DMS153 (cell line): ENCODE results near the gene GAS1.
A peak's percentile ranks its signal among the peaks of the same experiment; 100 is the strongest.

ENCODE experiments used
- DNase-seq: peaks from one replicate; lab custom pipeline; 2025; lab: John Stamatoyannopoulos, UW

GAS1 gene, protein sequence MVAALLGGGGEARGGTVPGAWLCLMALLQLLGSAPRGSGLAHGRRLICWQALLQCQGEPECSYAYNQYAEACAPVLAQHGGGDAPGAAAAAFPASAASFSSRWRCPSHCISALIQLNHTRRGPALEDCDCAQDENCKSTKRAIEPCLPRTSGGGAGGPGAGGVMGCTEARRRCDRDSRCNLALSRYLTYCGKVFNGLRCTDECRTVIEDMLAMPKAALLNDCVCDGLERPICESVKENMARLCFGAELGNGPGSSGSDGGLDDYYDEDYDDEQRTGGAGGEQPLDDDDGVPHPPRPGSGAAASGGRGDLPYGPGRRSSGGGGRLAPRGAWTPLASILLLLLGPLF

GRCh38 chr9:86947146-86948073 is at the start of gene GAS1:
Gene GAS1 (minus strand): TSS chr9:86947506. CDS start chr9:86946779, 727 bp downstream.
- DNase-seq: peak; percentile 46

DNA sequence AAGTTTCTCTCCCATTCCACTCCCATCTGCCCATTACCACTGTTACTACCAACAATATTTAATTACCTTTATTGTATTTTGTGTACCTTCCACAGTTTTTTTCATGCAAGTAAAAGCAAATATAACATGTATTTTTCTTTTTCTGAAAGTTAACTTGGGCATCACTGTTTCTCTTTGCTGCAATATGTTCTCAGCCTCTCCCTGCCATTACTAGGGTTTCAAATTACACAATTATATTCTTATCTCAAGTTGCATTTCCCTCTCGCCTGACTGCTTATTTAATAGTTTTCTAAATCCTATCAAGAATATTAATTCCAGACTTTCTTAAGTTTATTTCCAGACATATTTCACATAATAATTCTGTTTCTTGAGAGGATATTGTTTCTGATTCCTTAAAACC is 46.9 kb upstream of the GAS1 start:
- no peak for DNase-seq

- DNase-seq: no peak
Observed at GRCh38 chr9:86993830-86994229, 46.5 kb upstream of the GAS1 start.

GRCh38 chr9:86991077-86991476 is 43.8 kb upstream of the GAS1 start:
- no peak for DNase-seq

GRCh38 chr9:86990290-86990689 is 43.0 kb upstream of the GAS1 start:
- DNase-seq: no peak

DNA sequence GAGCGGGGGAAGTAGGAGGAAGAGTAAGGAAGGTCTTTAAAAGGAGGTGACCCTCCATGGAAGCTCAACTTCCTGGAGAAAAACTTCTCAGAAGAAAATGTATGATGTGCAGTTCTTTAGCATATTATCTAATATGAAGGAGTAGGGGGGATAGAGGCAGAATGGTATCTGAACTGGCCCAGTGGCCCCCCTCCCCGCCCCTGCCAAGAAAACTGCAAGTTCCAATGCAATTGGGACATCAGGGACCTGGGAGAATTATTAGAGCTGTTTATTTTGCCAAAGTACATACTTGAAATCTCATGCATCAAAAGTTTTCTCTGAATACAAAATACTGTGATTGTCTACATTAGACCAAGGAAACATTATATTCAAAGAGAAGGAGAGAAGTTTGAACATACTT is 40.6 kb upstream of the GAS1 start:
- no peak for DNase-seq

- DNase-seq: no peak
Observed at GRCh38 chr9:86985132-86985647, 37.9 kb upstream of the GAS1 start.

DNA sequence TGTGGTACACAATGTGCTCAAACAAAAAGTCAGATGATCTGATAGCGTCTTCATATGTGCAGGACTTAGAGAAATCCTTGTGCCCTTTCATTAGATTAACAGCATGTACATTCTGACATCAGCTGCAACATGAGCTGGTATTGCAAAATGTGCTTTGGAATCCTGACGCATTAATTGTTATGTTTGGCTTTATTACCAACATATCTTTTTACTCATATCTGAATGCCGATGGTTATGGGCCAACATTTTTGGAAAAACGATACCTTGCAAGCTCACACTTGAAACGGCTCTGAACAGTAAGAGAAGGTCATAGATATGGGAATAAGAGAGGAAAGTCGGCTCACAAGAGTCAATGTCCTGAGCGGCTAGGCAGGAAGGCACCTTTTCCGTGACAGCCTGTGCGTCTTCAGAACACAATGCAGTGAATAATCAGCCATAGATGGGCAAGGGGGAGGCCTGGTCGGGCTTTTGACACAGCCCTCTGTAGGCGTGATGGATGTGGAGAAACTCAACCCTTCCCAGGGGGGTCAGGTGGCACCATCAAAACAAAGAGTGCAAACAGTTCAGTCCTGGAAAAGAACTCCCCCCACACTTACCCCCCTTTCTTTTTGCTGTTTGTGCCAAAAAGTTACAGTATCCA is 36.4 kb upstream of the GAS1 start:
- no peak for DNase-seq

DNA sequence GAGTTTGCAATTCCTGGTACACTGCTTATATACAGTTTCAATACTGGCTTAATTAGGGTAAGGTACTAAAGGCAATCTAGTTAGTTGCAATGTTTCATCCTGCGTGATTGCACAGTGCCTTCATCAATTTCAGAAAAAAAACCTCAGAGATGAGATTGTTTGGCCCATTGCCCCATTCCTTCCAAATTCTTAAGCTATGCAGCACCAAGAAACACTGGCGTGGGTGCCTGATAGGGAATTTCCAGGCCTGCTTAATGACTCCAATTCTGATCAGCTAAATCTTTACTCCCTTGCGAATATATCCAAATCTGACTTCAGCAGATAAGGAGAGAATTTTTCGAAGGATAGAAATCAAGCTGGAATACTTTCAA is 35.9 kb upstream of the GAS1 start:
- DNase-seq: no peak

DNA sequence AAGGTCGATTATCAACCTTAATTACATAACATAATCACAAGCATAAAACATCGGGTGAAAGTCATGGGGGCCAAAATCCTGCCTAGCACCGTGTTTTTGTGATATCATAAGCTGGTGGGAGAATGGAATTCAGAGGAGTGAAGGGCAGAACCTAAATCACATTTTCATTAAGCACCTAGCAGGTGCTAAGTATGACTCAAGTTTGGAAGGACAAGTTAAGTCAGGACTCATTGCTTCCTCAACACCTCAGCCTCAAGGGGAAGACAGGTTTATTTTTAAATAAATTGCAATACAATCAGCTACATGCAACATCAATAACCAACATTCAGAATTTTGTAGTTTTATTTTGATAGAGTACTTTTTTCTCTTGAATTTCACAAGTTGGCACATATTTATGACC is 33.5 kb upstream of the GAS1 start:
- no peak for DNase-seq

GRCh38 chr9:86979657-86980056 is 32.4 kb upstream of the GAS1 start:
- DNase-seq: no peak

DNA sequence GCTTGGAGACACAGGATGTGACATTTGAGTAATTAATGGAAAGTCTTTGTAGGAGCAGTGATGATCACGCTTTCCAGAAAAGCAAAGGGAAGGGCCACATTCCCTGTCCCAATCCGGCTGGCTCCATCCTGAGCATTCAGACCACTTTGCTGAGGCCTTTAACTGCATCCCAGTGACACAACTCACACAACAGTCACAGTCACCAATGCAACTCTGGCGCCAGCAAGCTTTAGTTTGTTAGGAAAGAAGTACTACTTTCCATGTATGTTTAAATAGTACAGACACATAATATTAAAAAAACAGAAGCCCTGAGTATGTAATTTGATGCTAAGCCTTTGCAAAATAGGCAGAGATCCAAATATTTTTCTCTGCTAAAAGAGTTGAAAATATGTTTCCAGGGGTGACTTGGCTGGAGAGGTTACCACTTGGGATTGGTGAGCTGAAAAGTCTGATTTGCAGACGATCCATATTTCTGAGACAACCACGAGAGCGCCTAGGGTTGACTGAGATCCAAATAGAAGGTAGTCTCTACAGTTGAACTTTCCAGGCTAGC is 31.7 kb upstream of the GAS1 start:
- no peak for DNase-seq

DNA sequence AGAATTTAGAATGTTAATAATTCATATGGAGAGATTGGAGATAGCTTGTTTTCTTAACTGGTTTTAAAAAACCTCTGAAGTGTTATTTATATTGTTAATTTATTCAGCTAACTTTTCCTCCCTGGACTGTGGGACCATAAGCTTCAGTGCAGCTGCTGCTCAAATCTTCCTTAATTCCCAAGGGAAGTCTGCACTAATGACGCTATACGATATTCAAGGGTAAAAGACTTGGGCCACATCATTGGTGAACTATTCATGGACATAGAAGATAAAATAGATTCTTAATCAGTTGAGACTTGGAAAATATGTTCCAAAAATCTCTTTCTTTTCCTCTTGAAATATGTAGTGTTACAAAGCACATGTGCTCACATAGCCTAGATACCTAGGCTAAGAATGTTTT is 31.1 kb upstream of the GAS1 start:
- DNase-seq: no peak

DNA sequence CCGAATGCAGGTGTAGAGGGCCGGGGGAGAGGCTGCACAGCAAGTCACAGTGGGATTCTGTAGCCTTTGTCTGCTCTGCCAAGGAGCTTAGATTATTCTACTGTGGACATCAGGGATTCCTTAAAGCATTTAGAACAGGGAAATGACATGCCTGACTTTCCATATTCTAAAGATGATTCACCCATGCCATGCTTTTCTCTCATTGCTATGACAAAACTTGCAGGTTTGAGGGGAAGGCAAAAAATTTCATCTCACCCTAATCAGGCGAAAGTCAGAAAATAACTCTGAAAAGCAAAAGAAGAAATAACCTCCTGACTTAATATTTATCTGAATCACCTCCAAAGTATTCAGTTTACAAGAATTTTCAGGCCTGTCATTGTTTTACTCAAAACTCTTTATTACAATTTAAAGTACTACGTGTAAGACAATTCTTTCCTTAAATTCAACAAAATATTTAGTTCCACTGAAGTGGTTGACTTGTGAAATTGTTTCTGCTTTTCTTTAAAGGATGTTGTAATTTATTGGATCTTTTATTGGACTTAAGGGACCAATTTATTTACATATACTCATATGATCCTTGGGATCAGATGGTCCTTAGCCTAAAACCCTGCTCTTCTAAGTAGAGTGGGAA is 30.0 kb upstream of the GAS1 start:
- no peak for DNase-seq

- DNase-seq: no peak
Observed at GRCh38 chr9:86975606-86976005, 28.3 kb upstream of the GAS1 start.

DNA sequence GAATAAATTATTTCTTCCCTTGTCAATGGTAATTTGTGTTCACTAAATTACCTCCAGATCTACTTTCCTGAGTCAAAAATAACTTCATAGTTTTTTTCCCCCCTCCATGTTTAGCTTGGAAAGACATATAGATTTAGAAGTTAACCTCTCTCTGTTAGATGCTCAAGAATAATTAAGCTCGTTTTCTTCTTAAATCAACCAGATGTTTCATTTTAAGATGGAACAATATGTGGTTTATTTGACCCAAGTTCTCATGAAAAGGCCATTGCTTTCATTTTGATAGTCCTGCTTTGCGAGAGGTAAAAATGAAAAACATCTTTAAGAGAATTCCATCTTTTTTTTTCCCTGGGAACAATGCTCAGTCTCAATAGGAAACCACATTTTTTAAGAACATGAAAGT is 27.7 kb upstream of the GAS1 start:
- DNase-seq: no peak

GRCh38 chr9:86974421-86974820 is 27.1 kb upstream of the GAS1 start:
- DNase-seq: no peak

DNA sequence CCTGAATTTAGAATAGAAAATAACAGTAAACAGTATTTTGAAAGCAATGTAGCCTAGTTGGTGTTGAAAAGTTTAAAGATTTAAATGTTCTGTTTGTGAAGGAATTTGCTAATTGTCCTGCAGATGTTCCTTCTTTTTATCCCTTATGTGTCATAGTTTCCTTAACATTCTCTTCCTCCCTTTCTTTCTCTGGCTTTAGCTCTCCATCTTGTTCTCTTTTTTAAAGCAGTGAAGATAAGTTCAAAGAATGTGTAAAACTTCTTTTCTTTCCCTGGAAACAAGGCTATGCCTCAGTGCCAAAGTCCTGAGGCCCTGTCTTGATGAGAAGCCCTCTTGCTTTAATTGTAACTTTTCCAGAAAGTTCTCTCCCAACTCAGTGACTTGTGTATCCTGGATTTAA is 24.4 kb upstream of the GAS1 start:
- DNase-seq: no peak

- DNase-seq: no peak
Observed at GRCh38 chr9:86968258-86968920, 21.1 kb upstream of the GAS1 start.

DNA sequence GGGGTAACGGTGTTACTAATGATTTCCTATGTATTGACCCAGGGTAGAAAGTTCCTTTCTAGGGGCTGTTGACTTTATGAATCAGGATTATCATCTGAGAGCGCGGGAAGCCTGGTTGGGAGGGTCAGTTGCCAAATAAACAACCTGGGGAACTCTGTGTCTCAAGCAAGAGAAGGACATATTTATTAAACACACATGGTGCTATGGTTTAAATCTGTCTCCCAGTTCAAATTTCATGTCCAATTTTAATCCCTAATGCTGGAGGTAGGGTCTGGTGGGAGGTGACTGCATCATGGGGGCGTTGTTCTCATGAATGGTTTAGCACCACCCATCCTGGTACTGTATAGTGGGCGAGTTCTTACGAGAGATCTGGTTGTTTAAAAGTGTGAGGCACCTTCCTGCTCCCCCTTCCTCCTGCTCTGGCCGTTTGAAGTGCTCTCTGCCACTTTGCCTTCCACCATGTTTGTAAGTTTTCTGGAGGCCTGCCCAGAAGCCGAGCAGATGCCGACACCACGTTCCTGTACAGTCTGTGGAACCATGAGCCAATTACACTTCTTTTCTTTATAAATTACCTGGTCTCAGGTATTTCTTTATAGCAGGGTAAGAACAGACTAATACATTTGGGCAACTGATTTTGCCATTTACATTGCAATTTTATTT is 19.7 kb upstream of the GAS1 start:
- no peak for DNase-seq
